ENCODE measurements around the gene RHBDF1. TPM values are rescaled to one million over a fixed set of nuclear protein-coding genes. Genes with fewer than 3 reads are reported as not detected.

RHBDF1 gene
- total and polyA plus RNA-seq, 2 of the 13 experiments (the other 11 are each of a cell fraction or from before 2014, with no cell fraction given), result 5.4 to 26.9 TPM

DNA sequence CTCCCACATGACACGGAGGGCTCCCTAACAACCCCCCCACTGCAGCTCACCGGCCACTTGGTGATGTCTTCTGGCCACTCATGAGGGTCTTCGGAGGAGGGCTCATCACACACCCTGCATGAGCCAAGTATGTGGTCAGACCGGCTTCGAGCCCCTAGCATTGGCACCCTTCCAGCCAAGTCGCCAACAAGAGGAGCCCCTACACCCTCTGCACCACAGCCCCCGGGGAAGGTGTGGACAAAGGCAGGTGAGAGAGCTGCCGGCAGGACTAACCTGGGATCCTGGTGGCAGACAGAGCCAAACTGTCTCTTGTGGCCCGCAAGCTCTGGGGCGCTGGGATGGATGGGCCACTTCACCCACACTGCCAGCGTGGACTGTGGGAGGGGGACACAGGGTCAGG lies 12.3 kb downstream of the RHBDF1 start:
- ATAC-seq (no peak), FAIRE-seq (no peak), DNase-seq (ENCODE audit: low spot score) (no peak)
- BruUV-seq (replicated peaks), result no TSS peak
- WGBS (ENCODE audit: low lambda C conversion rate), result 100% methylated on average over 5 of the region's 11 CpGs
- Histone ChIP-seq H3K9ac (ENCODE audit: insufficient read depth, low read depth, low read length) (no peak overlapping the region), H3K27me3 (ENCODE audit: control insufficient read depth in 1 of 2, insufficient read depth in 2 of 2, low read length in 2 of 2) (no peaks in the 10 kb centered on the region), H3K4me3 (replicated peaks in 1 of 3; ENCODE audit: insufficient read depth in 1 of 3, low read depth in 2 of 3, low read length in 3 of 3) (no peak overlapping the region), H3K79me2 (ENCODE audit: insufficient read depth, low read length) (no peaks in the 10 kb centered on the region), H2AFZ (ENCODE audit: low read length) (no peak overlapping the region), H3K4me1 (ENCODE audit: insufficient read depth, low read length) (no peaks in the 10 kb centered on the region), H4K20me1 (ENCODE audit: insufficient read depth, low read length) (no peaks in the 10 kb centered on the region), H3K9me3 (ENCODE audit: low read length) (no peaks in the 10 kb centered on the region), H3K4me2 (ENCODE audit: low read depth, low read length) (no peak overlapping the region), H3K27ac (ENCODE audit: extremely low read length, insufficient read depth, low read length) (no peak overlapping the region), H3K36me3 (replicated peaks in 1 of 2; ENCODE audit: control insufficient read depth in 1 of 2, insufficient read depth in 2 of 2, low read length in 2 of 2) (peaks cover 12 to 34% of the 10 kb centered on the region in 2 experiments; a peak in 4 of 5 replicates)
- in situ Hi-C loops (cut with HindIII; ENCODE audit: extremely low pct_ligation_motif_present, low pct_unique_long_range_greater_than_20kb), result no loop called here
- peak; percentile 62 for TF ChIP-seq AGO2 (optimal IDR thresholded peaks at IDR 0.05; ENCODE audit: low read depth, low read length)
- TF ChIP-seq REPIN1 (CRISPR knock-in tag; IDR thresholded peaks at IDR 0.05; ENCODE audit: borderline replicate concordance, low read depth), result no peak
- POLR2A ChIA-PET, result no interaction called here
- CTCF ChIA-PET (ENCODE audit: low intra/inter-chr PET ratio, low total read pairs), result no interaction called here
- intact Hi-C loops (cut with micrococcal nuclease; ENCODE audit: unreplicated experiment), result no loop called here

DNA sequence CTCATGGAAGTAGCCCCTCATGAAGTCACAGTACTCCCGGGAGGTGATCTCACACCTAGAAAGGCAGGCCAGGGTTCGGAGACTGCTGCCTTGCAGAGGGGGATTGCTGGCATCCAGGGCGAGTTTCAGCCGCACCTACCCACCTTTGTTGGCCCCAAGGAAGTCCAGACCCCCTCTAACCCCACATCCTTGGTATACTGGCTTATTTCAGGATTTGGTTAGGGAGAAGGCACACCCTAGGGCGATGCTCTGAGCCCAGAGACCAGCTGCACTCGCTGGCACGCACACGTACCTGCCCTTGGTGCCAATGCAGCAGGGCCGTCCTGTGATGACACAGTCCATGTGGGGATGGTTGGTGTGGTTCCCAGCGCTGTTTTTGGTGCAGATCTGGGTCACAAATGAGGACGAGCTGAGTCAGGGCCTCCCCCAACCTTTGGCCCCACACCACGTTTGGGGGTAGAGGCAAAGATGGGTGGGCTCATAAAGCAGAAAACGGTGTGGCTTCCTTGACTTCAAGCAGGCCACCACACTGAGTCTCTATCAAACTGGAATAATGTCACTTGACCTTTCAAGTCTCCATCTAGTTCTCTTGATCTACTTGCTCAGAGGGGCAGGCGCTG lies 12.9 kb downstream of the RHBDF1 start:
- H2AFZ ChIP-seq (ENCODE audit: low read length), result no peak overlapping the region
- H3K27me3 ChIP-seq (ENCODE audit: control insufficient read depth in 1 of 2, insufficient read depth in 2 of 2, low read length in 2 of 2), result no peaks in the 10 kb centered on the region
- DNase-seq (ENCODE audit: low spot score) (no peak), FAIRE-seq (no peak), ATAC-seq (no peak)
- H3K36me3 ChIP-seq (replicated peaks in 1 of 2; ENCODE audit: control insufficient read depth in 1 of 2, insufficient read depth in 2 of 2, low read length in 2 of 2), result peaks cover 12 to 35% of the 10 kb centered on the region in 2 experiments; a peak in 4 of 5 replicates
- no peak overlapping the region for H3K4me3 ChIP-seq (replicated peaks in 1 of 3; ENCODE audit: insufficient read depth in 1 of 3, low read depth in 2 of 3, low read length in 3 of 3)
- in situ Hi-C loops (cut with HindIII; ENCODE audit: extremely low pct_ligation_motif_present, low pct_unique_long_range_greater_than_20kb), result no loop called here
- no peak overlapping the region for H3K9ac ChIP-seq (ENCODE audit: insufficient read depth, low read depth, low read length)
- TF ChIP-seq TMF1 (CRISPR knock-in tag; IDR thresholded peaks at IDR 0.05; ENCODE audit: low read depth) (no peak), ZFAT (CRISPR knock-in tag; conservative IDR thresholded peaks at IDR 0.05) (no peak), POLR2G (IDR thresholded peaks at IDR 0.05; ENCODE audit: low read depth, low read length) (0 out of 2 replicates have a peak, but pooled peaks have one; percentile 22), MTA3 (CRISPR knock-in tag; IDR thresholded peaks at IDR 0.05) (no peak), ZNF180 (CRISPR knock-in tag; IDR thresholded peaks at IDR 0.05; ENCODE audit: borderline replicate concordance, low read depth) (no peak)
- no peaks in the 10 kb centered on the region for H4K20me1 ChIP-seq (ENCODE audit: insufficient read depth, low read length)
- 95% methylated on average over 8 of the region's 14 CpGs for WGBS (ENCODE audit: low lambda C conversion rate)
- H3K9me3 ChIP-seq (ENCODE audit: low read length), result no peaks in the 10 kb centered on the region
- intact Hi-C loops (cut with micrococcal nuclease; ENCODE audit: unreplicated experiment), result no loop called here
- H3K27ac ChIP-seq (ENCODE audit: extremely low read length, insufficient read depth, low read length), result no peak overlapping the region
- H3K4me1 ChIP-seq (ENCODE audit: insufficient read depth, low read length), result peaks cover 1% of the 10 kb centered on the region; the same call in 1 of the 2 replicates
- no peak overlapping the region for H3K4me2 ChIP-seq (ENCODE audit: low read depth, low read length)
- ChIA-PET CTCF (ENCODE audit: low intra/inter-chr PET ratio, low total read pairs) (no interaction called here), POLR2A (no interaction called here)
- no peaks in the 10 kb centered on the region for H3K79me2 ChIP-seq (ENCODE audit: insufficient read depth, low read length)
- BruUV-seq (replicated peaks), result no TSS peak

Measured in HepG2 (cell line).